Hindlimb muscle (tissue), 1 donor: Measurements from ENCODE around the gene UBR2. TPM values are rescaled to one million over a fixed set of nuclear protein-coding genes. Genes with fewer than 3 reads are reported as not detected.
"Not testable (repeated sequence)": the region's sequence is repeated elsewhere in the genome, so short reads cannot be mapped to it uniquely, and the experiment has no call there.

Experiments used
- DNase-seq: peaks from one replicate; pipeline ENCODE4 v3.0.0-alpha.2; 2013
- polyA plus RNA-seq: library from polyadenylated mRNA; unstranded; fragments of 120-200 nt; gene quantifications from one replicate; pipeline ENCODE4 v1.2.1, GENCODE V29; 2013; ENCODE audit not compliant: insufficient read length

The UBR2 gene
- polyA plus RNA-seq, 1 donor, result 17.2 TPM

DNA sequence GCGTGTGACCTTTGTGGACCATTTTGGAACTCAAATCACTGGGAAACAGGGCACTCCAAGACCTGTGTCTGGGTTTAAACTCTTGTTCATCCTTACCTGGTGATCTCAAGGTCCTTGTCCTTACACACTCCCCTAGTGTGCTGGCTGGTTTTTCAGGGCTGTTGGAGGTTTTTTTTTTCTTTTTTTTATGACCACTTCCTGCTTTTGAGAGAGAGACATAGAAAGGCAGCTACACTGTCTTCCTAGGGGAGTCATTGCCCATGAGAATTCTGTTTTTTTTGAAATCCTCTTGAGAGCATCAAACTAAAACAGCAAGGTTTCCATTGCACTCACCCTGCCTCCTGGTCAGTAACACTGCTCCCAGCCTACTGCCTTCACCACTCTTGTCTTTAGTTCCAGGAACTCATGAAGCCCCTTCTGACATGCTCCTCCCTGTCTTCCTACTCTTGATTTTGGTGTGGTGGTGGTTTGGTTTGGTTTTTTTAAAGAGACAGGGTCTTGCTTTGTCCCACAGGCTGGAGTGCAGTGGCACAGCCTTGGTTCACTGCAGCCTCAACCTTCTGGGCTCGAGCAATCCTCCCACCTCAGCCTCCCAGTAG, 130.0 kb downstream of the UBR2 start:
- no peak for DNase-seq

DNA sequence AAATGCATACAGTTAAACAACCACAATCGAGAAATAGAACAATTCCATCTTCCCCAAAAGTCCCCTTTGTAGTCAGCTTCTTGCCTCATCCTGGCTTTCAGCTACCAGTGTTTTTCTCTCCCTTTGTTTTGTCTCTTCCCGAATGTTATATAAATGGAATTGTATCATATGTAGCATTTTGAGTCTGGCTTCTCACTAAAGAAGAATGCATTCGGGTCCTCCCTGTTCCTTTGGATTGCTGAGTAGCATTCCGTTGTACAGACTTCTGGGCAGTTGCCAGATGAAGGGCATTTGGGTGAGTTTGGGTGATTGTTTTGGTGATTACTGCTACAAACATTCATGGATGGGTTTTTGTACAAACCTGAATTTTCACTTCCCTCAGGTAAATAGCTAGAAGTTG, 130.8 kb downstream of the UBR2 start:
- DNase-seq, result no peak

DNA sequence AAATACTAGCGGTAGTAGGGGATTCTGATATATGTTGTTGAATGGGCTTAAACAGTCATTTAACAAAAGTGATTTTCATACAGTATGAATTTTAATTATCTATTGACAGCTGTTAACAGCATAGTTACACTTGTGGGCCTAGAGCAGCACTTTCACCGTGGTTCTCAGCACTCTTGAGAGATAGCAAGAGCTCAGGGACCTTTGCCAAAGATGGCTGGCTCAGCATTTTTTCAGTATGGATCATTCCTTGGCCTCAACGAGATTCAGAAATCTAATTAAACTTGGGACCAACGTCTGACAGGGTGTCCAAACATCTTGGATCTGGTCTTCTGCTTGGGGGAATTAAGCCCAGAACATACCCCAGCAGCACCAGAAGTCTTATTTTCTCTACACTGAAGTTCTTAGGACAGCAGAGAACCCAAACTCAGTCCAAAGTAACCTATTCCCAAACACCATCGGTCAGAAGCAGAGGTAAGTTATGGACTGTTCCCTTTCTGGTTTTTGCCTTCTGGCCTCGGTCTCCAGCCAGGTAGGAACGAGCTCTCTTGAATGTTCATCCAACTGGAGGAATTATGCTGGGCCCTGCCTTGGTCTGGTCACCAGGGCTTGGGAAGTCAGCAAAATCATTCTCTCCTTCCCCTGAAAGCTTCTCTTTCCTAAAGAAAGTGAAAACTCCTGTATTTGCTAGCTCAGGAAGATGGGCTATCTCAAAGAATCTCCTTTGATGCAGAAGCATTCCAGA, 132.9 kb downstream of the UBR2 start:
- no peak for DNase-seq

DNA sequence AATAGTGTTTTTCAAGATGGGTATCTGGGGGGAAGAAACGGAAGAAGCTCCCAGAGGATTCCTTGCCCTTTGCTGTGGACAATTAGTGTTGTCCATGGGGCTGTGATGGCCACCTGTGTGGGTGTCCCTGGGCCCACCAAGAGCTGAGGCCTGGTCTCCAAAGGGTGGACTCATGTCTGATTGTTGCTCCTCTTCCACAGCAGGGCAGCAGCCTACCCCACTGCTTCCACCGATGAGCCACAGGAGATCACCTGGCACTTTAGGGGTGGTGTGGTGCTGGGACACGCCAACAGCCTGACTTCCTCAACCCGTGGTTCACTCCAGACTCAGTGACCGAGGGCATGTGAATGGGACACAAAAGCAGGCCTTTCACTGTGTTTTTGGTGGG, 133.4 kb downstream of the UBR2 start:
- no peak for DNase-seq

DNA sequence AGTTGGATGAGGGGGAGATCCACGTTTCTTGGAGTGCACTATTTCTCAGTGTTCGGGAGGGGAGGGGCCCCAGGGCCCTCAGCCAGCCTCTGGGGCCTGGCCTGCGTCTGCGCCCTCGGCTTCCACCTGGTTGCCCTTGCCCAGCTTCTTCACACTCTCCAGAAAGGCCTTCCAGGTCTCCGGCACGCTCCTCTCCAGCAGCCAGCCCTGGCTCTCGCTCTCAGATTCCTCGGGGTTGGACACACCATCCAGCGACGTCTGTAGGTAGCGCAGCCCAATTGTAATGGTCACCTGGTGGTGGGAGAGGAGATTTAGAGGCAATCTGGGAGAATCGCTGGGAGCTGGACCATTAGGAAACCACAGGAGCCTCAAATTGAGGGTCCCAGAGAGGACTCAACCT, 134.4 kb downstream of the UBR2 start:
- no peak for DNase-seq

DNA sequence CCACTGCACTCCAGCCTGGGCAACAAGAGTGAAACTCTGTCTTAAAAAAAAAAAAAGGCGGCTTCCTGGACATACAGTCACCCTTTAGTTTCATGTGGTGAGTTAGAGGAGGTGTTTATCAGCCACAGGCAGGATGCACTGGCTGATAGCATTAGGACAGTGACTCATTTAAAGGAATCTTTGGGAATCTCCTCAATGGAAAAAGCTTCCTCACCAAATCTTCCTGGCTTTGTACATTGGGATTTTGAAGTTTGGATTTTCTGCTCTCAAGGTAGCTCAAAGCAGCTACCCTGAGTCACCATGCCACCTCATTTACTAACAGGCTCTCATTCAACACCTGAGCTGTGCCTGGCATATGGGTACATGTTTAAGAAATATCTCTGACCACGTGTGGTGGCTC, 138.4 kb downstream of the UBR2 start:
- DNase-seq, result no peak

DNA sequence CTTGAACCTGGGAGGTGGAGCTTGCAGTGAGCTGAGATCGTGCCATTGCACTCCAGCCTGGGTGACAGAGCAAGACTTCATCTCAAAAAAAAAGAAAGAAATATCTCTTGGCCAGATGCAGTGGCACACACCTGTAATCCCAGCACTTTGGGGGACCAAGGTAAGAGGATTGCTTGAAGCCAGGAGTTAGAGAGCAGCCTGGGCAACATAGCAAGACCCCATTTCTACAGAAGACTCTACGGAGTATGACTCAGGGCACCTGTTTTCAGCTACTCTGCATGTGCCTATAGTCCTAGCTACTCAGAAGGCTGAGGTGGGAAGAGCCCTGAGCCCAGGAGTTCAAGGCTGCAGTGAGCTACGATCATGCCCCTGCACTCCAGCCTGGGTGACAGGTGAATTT, 139.0 kb downstream of the UBR2 start:
- DNase-seq, result not testable (repeated sequence)

DNA sequence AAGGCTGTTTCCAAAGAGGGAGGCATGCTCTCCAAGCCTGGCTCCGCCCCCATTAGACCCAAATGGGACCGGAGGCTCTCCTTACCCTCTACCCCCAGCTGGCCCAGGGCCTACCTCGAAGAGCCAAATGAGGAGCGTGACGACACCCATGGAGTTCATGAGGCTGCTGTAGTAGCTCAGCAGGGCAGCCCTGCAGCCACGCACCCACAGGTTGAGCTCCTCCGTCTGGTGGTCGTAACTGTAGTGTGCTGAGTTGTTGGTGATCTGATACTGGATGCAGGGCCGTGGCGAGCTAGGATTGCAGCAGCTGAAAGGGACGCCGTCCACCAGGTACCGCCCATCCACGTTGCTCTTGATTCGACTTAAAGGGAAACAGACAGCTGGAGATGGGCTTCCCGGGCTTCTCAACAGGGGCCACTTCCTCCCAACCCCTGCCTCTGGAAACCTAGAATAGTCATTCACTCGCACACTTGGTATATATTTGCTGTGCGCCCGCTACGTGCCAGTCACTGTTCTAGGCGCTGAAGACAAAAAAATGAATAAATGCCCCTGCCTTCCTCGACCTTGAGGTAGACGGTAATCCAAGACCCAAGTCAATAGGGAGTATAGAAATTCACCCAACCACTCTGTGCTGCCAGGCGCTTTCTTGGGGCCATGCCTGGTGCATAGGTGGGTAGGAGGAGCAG, 140.6 kb downstream of the UBR2 start:
- DNase-seq, result peak; percentile 70

DNA sequence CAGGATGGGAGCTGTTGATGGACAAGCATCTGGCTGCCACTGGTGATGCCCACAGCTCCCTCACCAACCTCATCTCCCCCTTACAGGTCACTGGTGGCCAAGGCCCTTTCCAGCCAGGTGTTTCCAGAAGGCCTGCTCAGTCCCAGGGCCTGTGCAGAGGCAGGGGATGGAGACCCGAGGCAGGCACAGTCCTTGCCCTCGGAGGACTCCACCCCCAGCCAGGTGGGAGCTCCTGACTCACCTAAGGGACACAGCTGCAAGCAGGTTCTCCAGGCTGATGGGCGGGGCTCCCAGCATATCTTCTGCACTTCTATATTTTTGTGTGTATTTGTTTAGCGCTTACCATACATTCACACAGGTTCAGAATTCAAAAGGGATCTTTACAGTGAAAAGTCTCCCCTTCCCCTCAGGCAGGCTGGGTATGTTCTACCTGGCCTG, 141.1 kb downstream of the UBR2 start:
- no peak for DNase-seq

DNA sequence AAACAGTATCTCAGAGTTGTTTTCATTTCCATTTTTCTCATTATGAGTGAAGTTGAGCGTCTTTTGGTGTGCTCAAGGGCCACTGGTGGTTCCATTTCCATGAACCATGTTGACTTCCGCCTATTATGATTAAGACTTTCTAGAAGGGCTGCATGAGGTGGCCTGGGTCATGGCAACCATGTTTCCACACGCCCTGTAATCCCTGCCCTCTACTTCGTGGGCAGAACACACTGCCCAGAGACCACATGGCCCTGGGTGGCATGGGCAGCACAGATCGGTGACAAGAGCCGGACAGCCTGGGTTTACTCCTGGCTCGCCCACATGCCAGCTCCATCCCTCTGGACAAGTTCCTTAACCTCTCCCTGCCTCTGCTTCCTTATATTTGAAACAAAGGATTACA, 143.8 kb downstream of the UBR2 start:
- DNase-seq, result no peak

DNA sequence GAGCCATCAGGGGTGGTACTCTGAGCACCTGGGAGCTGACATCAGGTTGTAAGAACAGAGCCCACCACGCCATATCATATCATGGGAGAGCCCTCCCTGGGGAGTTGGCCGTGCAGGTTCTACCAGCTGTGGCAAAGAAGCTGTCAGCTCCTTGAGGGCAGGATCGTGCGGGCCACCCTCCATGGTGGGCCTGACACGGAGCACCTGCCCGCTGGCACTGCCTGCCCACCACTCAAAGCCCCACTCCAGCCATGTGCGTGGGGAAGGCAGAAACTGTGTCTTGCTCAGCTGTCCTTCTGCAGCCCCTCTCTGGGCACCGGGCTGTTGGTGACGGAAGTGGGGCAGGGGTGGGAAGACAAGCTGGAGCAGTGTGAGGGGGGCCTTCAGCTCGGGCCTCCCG, 144.3 kb downstream of the UBR2 start:
- no peak for DNase-seq

DNA sequence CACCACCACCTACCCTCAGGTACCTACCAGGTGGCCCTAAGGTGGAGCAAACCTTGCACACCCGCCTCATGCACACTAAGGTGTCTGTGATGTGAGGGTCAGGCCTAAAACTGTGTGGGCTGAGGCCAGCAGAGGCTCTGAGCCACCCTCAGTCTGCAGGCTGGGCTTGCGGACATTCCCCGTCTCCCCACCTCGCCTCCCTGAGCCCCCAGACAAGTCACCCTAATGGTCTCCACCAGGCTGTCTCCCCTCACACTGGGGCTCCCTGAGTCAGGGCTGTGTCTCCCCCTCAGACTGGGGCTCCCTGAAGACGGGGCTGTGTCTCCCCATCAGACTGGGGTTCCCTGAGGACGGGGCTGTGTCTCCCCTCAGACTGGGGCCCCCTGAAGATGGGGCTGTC, 146.0 kb downstream of the UBR2 start:
- DNase-seq, result no peak

DNA sequence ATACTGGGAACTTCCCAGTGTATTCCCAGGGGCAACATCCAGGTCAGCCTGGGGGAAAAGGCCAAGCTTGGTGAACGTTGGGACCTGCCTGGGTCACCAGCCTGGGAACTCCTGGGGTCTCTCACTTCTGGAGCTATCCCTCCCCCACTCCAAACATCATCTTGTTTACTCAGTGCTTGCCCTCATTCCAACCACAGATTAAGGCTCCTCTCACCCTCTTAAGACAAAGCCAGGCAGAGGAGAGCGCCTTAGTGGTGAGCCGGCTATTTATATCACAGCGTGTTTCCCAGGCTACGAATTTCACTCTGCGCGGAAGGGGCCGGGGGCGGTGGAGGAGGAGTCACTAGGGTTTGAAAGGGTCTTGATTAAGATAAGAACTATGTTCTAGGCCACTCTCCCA, 146.5 kb downstream of the UBR2 start:
- no peak for DNase-seq

DNA sequence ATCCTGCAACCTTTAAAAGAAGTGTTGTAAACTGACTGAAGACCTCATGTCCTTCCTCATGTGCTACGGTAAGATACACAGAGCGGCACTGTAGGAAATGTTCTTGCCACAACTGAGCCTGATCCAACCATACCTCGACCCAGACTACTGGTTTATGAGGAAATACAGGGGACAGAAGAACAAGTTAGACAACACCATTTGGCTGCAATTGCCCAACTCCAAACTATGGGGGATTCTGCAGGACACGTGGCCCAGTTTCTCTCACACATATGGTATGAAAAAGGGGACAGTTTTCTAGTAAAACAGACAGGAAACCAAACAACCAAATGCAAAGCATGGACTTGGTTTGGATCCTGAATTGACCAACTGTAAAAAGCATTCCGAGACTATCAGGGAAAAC, 148.1 kb downstream of the UBR2 start:
- no peak for DNase-seq

DNA sequence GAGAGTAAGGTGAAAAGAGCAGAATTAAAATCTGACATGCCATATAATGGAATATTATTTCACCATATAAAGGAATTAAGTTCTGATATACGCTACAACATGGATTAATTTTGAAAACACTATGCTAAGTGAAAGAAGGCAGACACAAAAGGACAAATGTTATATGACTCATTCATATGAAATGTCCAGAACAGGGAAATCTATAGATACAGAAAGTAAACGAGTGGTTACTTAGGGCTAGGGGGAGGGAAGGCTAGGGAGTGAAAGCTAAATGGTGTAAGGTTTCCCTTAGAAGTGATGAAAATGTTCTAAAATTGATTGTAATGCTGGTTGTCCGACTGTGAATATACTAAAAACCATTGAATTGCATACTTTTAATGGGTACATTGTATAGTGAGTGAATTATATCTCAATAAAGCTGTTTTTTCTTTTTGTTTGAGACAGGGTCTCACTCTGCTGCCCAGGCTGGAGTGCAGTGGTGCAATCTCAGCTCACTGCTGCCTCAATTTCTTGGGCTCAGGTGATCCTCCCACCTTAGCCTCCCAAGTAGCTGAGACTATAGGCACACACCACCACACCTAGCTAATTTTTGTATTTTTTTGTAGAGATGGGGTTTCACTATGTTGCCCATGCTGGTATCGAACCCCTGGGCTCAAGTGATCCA, 150.4 kb downstream of the UBR2 start:
- DNase-seq, result no peak

DNA sequence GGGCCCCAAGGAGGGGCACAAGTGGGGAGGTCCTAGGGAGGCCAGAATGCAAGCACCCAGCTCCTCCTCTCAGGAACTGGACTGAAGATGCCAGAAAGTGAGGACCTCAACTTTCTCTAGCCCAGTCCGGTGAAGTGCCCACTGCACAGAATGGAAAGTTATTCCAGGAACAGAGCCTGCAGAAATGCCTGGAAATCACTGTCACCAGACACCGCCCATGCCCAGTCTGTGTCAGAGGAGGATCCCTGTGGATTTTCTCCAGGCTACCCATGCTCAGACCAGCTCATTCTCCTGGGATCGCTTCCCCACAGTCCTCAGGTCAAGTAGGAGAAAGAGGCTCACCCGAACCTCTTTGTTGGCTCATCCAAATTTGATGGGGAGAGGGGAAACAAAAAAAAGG, 152.0 kb downstream of the UBR2 start:
- DNase-seq, result no peak

DNA sequence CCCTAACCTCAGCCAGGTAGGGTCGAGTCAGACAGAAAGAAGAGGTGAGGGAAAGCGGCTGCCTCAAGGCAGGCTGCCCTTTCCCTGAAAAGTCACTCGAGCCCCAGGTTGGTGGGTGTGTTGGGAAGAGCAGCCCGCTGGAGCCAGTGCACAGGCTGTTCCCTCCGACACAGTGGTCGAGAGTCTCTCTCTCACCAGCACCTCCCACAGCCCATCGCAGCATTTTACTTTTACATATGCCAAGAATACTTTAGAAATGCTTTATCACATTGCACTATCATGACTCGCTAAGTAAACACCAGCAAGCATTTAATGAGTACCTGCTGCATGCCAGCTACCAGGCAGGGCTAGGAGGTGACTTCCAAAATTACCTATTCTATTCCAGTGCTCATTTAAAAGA, 156.9 kb downstream of the UBR2 start:
- DNase-seq, result no peak

DNA sequence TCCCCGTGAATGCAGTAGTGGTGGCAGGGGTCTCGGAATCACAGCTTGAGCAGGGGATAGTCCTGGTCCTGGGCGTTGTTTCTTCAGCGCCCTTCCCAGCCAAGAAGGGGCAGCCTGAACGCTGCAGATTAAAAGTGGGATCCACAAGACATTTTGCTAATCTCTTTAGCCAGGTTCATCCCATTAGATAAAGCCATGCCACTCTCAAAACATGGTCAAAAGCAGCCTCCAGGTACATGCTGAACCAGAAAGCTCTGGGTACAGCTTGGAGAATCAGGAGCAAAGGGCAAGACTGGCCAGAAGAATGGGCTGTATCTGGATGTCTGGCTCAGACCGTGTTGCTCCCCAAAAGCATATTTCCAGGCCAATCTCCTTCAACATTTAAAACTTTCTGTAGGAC, 158.7 kb downstream of the UBR2 start, which contains the start of gene PRPH2:
Gene PRPH2, minus strand, starts transcription at position 101 of the 400 bp plus-strand sequence. CDS start 263 bp downstream, outside the sequence.
- DNase-seq, result no peak

DNA sequence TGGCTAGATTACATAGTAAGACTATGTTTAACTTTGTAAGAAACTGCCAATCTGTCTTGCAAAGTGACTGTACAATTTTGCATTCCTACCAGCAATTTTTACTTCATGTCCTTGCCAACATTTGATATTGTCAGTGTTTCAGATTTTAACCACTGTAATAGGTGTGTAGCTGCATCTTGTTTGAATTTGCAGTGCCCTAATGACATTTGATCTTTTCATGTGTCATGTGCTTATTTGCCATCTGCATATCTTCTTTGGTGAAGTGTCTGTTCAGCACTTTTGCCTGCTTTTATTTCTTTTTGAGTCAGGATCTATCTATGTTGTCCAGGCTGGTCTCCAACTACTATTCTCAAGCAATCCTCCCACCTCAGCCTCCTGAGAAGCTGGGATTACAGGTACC, 161.0 kb downstream of the UBR2 start:
- no peak for DNase-seq

DNA sequence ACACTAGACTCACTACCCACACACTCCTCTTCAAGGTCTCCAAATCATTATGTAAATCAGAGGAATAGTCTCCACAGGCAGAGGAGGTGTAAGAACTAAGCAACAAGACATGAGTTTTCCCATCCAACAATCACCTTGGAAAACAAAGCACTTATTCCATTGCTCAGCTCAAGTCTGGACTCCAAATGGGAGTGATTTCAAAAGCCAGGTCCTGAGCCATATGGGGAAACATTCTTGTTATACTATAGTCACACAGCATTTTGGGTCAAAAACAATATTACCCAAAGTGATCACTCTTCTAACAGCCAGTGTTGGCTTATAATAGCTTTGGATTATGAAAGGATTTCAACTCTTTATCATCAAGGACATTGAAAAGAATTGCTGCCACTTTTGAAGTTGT, 162.2 kb downstream of the UBR2 start:
- DNase-seq, result no peak

DNA sequence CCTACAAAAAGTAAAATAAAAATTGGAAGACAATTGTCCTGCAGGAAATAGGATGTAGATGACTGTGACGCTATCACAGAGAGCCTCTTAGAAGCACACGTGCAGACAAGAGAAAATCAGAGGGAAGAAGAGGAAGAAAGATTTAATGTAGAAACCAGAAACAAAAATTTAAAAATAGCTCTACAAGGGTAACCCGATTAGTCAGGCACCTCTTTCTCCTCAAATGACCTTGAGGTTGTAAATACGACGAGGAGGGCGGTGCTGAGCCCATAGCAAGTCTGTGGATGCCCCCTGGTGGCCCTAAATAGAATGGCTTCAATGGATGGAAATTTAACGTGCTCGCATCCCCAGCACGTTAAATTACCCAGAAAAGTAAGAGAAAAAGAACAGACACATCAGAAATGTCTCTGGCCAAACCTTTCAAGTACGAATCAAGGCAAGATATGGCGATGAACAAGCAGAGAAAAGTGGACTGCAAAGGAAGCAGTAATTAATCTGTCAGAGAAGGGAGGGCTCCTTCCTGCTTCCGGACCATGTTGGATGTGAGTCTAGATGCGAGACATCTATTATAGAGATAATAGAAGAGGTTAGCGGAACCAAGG, 162.8 kb downstream of the UBR2 start:
- DNase-seq, result peak; percentile 88

DNA sequence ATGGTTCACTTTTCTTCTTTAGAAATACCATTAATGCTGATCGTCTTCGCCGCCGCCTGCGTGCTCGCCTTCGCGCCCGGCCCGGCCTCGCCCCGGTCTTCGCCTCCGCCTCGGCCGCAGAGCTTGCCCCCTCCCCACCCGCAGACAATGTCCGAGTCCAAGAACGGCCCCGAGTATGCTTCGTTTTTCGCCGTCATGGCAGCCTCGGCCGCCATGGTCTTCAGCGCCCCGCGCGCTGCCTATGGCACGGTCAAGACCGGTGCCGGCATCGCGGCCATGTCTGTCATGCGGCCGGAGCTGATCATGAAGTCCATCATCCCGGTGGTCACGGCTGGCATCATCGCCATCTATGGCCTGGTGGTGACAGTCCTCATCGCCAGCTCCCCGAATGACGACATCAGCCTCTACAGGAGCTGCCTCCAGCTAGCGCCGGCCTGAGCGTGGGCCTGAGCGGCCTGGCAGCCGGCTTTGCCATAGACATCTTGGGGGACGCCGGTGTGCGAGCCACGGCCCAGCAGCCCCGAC, 163.3 kb downstream of the UBR2 start:
- peak; percentile 50 for DNase-seq

DNA sequence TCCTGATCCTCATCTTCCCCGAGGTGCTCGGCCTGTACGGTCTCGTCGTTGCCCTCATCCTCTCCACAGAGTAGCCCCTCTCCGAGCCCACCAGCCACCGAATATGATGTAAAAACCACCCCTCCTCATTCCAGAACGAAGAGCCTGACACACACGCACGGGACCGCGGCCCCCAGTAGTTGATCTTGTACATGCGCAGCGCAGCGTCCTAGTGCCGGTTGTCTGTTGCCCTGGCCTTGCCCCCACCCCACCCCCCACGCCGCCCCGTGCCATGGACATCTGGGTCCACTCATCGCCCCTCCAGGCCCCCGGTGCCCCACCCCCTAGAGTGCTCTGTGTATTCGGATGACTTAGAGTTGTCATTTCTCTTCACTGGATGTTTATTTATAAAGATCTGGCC, 163.8 kb downstream of the UBR2 start:
- no peak for DNase-seq
